A204.1 (cell line): ENCODE results near the gene AFTPH.

ENCODE experiments used
- FAIRE-seq: peaks from 2 replicates; lab custom pipeline; 2012; peaks lifted over from hg19 to GRCh38; lab: Jason Lieb, UNC

AFTPH gene

GRCh38 chr2:64634345-64635267 lies 110.5 kb downstream of the AFTPH start:
- no peak for FAIRE-seq

GRCh38 chr2:64635976-64636911 lies 112.1 kb downstream of the AFTPH start:
- no peak for FAIRE-seq

- FAIRE-seq, result no peak
These were observed 113.0 kb downstream of the AFTPH start for GRCh38 chr2:64637000-64637635.

GRCh38 chr2:64637931-64638330 lies 113.8 kb downstream of the AFTPH start:
- no peak for FAIRE-seq

GRCh38 chr2:64638502-64639120 lies 114.5 kb downstream of the AFTPH start:
- no peak for FAIRE-seq

GRCh38 chr2:64639691-64640090 lies 115.6 kb downstream of the AFTPH start:
- FAIRE-seq, result no peak

DNA sequence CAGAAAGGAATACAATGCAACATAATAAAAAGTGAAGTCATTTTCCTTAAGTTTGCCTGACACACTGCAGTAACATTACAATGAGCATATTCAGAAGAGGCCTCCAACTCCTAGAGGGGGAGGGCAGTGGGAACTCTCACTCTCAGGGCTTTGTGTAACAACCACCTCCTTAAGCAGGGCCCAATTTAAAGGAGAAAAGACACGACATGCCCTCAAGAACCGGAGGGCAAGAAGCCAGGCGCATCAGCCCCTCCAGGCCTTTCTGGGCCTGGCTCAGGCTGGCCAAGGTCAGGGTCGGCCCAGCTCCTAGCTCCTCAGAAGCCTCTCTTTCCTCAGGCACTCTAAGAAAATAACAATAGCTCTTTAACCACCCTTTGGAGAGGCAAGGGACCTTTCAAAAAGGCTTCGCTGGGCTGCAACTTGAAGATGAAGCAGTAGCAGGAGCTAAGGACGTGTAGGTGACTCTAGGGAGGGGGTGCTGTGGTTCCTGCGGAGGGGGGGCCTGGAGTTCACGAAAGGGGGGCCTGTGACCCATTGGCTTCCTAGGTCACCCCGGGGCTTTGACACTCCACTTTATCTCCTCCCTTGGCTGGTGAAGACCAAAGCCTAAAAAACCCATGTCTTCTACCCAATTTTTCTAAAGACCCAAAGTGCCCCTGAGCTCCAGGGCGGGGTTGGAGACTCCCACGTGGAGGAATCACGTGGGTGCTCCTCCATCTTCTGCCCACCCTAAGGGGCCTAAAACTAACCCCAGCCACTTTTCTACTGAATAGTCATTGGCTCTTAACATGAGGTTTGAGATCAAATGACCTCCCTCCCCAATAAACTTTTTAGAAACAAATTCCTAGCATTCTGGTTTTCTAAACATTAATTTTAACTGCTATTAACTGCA lies 116.3 kb downstream of the AFTPH start:
- FAIRE-seq, result no peak

GRCh38 chr2:64641599-64641998 lies 117.5 kb downstream of the AFTPH start:
- FAIRE-seq, result no peak
